Type B pancreatic cell (in vitro differentiated cells): ENCODE data around the gene SSX4B. TPM values are rescaled to one million over a fixed set of nuclear protein-coding genes. Genes with fewer than 3 reads are reported as not detected.
"Not testable (repeated sequence)": the region's sequence is repeated elsewhere in the genome, so short reads cannot be mapped to it uniquely, and the experiment has no call there.

Experiments
- DNase-seq: peaks from one replicate; pipeline ENCODE4 v3.0.0; 2021; ENCODE audit warnings: mixed read lengths; ENCODE audit not compliant: unreplicated experiment; ENCODE audit errors: extremely low spot score
- H3K27ac Mint-ChIP-seq: 2 replicates; pipeline ENCODE4 v1.8.0; 2021; ENCODE audit warnings: mild to moderate bottlenecking, mixed read lengths
- H3K27me3 Mint-ChIP-seq: 2 replicates; pipeline ENCODE4 v1.8.0; 2021; ENCODE audit warnings: mixed read lengths
- H3K36me3 Mint-ChIP-seq: 2 replicates; pipeline ENCODE4 v1.8.0; 2021; ENCODE audit warnings: mixed read lengths
- H3K4me1 Mint-ChIP-seq: one replicate; pipeline ENCODE4 v1.8.0; 2021; ENCODE audit warnings: mixed read lengths; ENCODE audit not compliant: unreplicated experiment
- H3K4me3 Mint-ChIP-seq: 2 replicates; pipeline ENCODE4 v1.8.0; 2021; ENCODE audit warnings: mild to moderate bottlenecking, mixed read lengths
- H3K9me3 Mint-ChIP-seq: 2 replicates; pipeline ENCODE4 v1.8.0; 2021; ENCODE audit warnings: mixed read lengths
- long read RNA-seq: library from polyadenylated mRNA; unstranded; transcript quantifications from one replicate; pipeline ENCODE4 v2.0.0, GENCODE V29; 2020
- total RNA-seq: library from RNA; stranded (reverse); gene quantifications from 2 replicates; pipeline ENCODE4 v1.2.1, GENCODE V29; 2021; ENCODE audit warnings: low replicate concordance
- TF ChIP-seq, protein P1 (sequence below): fragments of 200-600 bp; sonication (generic); conservative IDR thresholded peaks from 2 replicates; pipeline ENCODE4 v1.5.0; 2021; ENCODE audit warnings: antibody characterized with exemption, mild to moderate bottlenecking

The SSX4B gene
- total RNA-seq, result not detected in 2 replicates
- long read RNA-seq, result 0 reads

DNA sequence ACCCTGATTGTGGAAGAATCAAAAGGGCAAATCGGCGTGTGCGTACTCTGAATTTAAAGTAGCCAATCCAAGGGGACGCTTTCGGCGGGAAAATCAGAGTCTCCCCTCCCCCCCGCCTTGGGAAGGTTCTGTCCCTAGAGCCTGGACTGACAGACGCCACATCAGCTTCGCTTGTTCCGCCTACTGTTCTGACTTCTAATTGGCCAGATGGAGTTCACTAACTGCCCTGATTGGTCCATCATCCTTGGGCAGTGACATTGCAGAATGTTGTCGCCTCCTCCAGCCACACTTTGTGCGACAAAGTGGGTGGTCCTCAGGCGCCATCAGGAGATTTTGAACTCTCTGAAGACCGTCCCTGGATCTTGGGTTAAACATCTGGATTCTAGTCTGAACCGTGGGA, at the start of gene SSX4B:
Gene SSX4B, minus strand, starts transcription at position 101 of the 400 bp plus-strand sequence. CDS start 588 bp downstream, outside the sequence.
- H3K4me3 Mint-ChIP-seq, H3K4me1 Mint-ChIP-seq, H3K27me3 Mint-ChIP-seq, H3K27ac Mint-ChIP-seq, DNase-seq, H3K36me3 Mint-ChIP-seq, H3K9me3 Mint-ChIP-seq: not testable (repeated sequence)

GRCh38 chrX:48460606-48461005, 48.8 kb upstream of the SSX4B start:
- Mint-ChIP-seq H3K36me3 (no peaks in the 10 kb centered on the region), H3K27me3 (no peaks in the 10 kb centered on the region), H3K9me3 (no peaks in the 10 kb centered on the region), H3K4me3 (no peak overlapping the region), H3K4me1 (no peaks in the 10 kb centered on the region), H3K27ac (no peak overlapping the region)
- TF ChIP-seq, protein P1, sequence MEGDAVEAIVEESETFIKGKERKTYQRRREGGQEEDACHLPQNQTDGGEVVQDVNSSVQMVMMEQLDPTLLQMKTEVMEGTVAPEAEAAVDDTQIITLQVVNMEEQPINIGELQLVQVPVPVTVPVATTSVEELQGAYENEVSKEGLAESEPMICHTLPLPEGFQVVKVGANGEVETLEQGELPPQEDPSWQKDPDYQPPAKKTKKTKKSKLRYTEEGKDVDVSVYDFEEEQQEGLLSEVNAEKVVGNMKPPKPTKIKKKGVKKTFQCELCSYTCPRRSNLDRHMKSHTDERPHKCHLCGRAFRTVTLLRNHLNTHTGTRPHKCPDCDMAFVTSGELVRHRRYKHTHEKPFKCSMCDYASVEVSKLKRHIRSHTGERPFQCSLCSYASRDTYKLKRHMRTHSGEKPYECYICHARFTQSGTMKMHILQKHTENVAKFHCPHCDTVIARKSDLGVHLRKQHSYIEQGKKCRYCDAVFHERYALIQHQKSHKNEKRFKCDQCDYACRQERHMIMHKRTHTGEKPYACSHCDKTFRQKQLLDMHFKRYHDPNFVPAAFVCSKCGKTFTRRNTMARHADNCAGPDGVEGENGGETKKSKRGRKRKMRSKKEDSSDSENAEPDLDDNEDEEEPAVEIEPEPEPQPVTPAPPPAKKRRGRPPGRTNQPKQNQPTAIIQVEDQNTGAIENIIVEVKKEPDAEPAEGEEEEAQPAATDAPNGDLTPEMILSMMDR, result no peak
- no peak for DNase-seq

GRCh38 chrX:48460031-48460430, 48.3 kb upstream of the SSX4B start:
- H3K27me3 Mint-ChIP-seq, result no peaks in the 10 kb centered on the region
- no peaks in the 10 kb centered on the region for H3K36me3 Mint-ChIP-seq
- no peaks in the 10 kb centered on the region for H3K4me1 Mint-ChIP-seq
- TF ChIP-seq, protein P1, result no peak
- no peak for DNase-seq
- H3K9me3 Mint-ChIP-seq, result no peaks in the 10 kb centered on the region
- no peak overlapping the region for H3K4me3 Mint-ChIP-seq
- no peak overlapping the region for H3K27ac Mint-ChIP-seq

- Mint-ChIP-seq H3K4me3 (no peak overlapping the region), H3K27me3 (no peaks in the 10 kb centered on the region), H3K36me3 (no peaks in the 10 kb centered on the region), H3K27ac (no peak overlapping the region), H3K9me3 (no peaks in the 10 kb centered on the region), H3K4me1 (no peaks in the 10 kb centered on the region)
- DNase-seq, result no peak
- TF ChIP-seq, protein P1, result no peak
These were observed 47.7 kb upstream of the SSX4B start for GRCh38 chrX:48459483-48459882.

DNA sequence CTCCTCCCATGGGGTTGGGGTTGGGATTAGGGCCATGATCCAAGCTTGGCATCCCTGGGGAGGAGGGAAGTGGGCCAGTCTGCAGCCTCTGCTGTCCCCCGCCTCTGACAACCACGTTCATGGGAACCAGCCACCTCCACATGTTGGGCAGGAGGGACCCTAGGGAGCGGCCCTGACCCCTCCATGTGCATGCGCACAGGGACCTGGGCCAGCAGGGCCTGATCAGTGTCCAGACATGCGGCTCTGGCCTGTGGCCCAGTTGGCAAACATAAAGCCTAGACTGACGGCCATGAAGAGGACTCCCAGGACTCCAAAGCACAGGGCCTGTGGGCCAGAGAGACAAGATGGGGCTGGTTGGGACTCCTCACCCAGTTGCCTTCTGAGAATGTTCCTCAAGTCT, 47.0 kb upstream of the SSX4B start:
- H3K27ac Mint-ChIP-seq, result no peak overlapping the region
- no peaks in the 10 kb centered on the region for H3K36me3 Mint-ChIP-seq
- H3K4me1 Mint-ChIP-seq, result no peaks in the 10 kb centered on the region
- TF ChIP-seq, protein P1, result no peak
- no peak for DNase-seq
- H3K27me3 Mint-ChIP-seq, result no peaks in the 10 kb centered on the region
- no peaks in the 10 kb centered on the region for H3K9me3 Mint-ChIP-seq
- no peak overlapping the region for H3K4me3 Mint-ChIP-seq

DNA sequence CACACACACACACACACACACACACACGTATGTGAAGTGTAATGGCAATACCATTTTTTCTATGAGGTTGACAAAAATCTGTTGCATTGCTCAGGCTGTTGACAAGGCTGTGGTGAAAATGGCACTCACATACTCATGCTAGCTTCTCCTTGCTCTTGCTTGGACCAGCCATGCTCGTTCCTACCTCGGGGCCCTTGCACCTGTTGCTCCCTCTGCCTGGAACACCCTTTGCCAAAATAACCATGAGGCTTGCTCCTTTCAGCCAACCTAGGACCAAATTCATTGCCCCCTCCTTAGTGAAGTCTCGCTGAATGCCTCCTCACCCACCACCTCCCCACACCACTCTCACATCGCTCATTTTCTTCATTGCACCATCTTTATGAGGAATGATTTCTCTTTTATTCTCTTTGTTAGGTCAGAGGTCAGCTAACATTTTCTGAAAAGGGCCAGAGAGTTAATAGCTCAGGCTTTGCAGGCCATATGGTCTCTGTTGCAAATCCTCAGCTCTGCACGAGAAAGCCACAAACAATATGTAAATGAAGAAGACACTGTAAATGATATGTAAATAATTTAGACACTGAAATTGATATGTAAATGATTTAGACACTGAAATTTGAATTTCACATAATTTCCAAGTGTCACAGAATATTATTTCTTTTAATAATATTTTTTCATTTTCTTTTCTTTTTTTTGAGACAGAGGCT, 45.0 kb upstream of the SSX4B start:
- Mint-ChIP-seq H3K4me1 (no peaks in the 10 kb centered on the region), H3K4me3 (no peak overlapping the region), H3K36me3 (no peaks in the 10 kb centered on the region), H3K27me3 (no peaks in the 10 kb centered on the region), H3K9me3 (no peaks in the 10 kb centered on the region), H3K27ac (no peak overlapping the region)
- TF ChIP-seq, protein P1, result no peak
- no peak for DNase-seq
